ENCODE data around the gene SRRM5. TPM values are rescaled to one million over a fixed set of nuclear protein-coding genes. Genes with fewer than 3 reads are reported as not detected.

The SRRM5 gene
- total RNA-seq, 1 experiment from 2014 or later: 0.70 TPM

DNA sequence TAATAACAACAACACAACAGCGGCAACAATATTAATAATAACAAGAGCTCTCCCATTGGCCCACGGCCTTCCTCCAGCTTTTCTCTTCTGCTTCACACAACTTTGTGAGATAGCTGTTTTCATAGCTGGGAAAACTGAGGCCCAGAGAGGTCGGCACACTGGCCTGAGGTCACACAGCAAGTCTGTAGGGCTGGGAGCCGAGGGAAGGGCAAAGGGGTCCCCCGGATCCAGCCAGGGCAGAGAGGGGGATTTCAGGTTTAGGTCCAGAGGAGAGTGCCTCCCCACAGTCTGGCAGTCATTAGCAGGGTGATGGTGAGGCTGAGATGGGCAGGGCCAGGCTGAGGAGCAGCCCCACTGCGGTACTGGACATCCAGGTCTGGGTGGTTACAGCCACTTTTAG lies 36.7 kb downstream of the SRRM5 start:
- Histone ChIP-seq H3K23ac (ENCODE audit: insufficient read length, low read depth, low read length) (no peak overlapping the region), H2AK5ac (ENCODE audit: insufficient read length, low read length) (no peak overlapping the region), H3K79me2 (ENCODE audit: insufficient read depth, low read length) (no peaks in the 10 kb centered on the region), H4K8ac (replicated peaks; ENCODE audit: insufficient read length, low read depth, low read length) (no peak overlapping the region), H3K4me1 (ENCODE audit: insufficient read depth, low read length) (no peaks in the 10 kb centered on the region), H3K9ac (ENCODE audit: extremely low read depth, insufficient read length, low read length) (no peak overlapping the region), H2AFZ (ENCODE audit: low read length) (no peak overlapping the region), H3T11ph (ENCODE audit: low read length) (no peak overlapping the region), H3K4me2 (ENCODE audit: insufficient read depth, insufficient read length, low read length) (no peak overlapping the region), H3K14ac (ENCODE audit: insufficient read depth, low read length) (no peak overlapping the region), H4K91ac (ENCODE audit: insufficient read length, low read depth, low read length) (no peak overlapping the region), H3K4ac (ENCODE audit: low read depth, low read length) (no peak overlapping the region), H3K9me3 (ENCODE audit: control insufficient read depth, low read depth, low read length) (no peaks in the 10 kb centered on the region), H3K56ac (ENCODE audit: insufficient read length, low read depth, low read length) (no peak overlapping the region), H3K27ac (ENCODE audit: insufficient read length, low read depth, low read length) (no peak overlapping the region), H2BK12ac (ENCODE audit: insufficient read length, low read depth, low read length) (no peak overlapping the region), H3K27me3 (ENCODE audit: insufficient read depth, low read length) (no peaks in the 10 kb centered on the region), H2BK5ac (ENCODE audit: insufficient read length, low read length) (no peak overlapping the region), H3K79me1 (ENCODE audit: insufficient read depth, low read depth, low read length, poor library complexity, severe bottlenecking) (no peaks in the 10 kb centered on the region), H3K18ac (ENCODE audit: insufficient read length, low read depth, low read length) (no peak overlapping the region), H4K5ac (ENCODE audit: insufficient read length, low read depth, low read length) (no peak overlapping the region), H2BK15ac (ENCODE audit: low read depth, low read length) (no peak overlapping the region), H4K20me1 (ENCODE audit: control insufficient read depth, insufficient read depth, insufficient read length) (no peaks in the 10 kb centered on the region), H2BK120ac (ENCODE audit: low read depth, low read length, poor library complexity, severe bottlenecking) (no peak overlapping the region), H2BK20ac (ENCODE audit: low read depth, low read length, poor library complexity, severe bottlenecking) (no peak overlapping the region), H3K23me2 (ENCODE audit: insufficient read length, low read depth, low read length, poor library complexity, severe bottlenecking) (no peaks in the 10 kb centered on the region)
- no peak overlapping the region for H3K4me3 Mint-ChIP-seq
- peaks cover 37 to 49% (median 41%) of the 10 kb centered on the region in 3 experiments for H3K36me3 Mint-ChIP-seq (ENCODE audit: insufficient read depth in 1 of 3, low read depth in 3 of 3)
- peaks cover 12% of the 10 kb centered on the region for H3K27me3 Mint-ChIP-seq (ENCODE audit: low read depth)
- peaks cover 2 to 3% of the 10 kb centered on the region in 2 experiments; a peak in 2 of 4 replicates for H3K4me1 Mint-ChIP-seq
- H3K9me3 Mint-ChIP-seq: peaks cover 13 to 24% of the 10 kb centered on the region in 2 experiments
- no peak overlapping the region for H3K27ac Mint-ChIP-seq
- TF ChIP-seq, protein P1, sequence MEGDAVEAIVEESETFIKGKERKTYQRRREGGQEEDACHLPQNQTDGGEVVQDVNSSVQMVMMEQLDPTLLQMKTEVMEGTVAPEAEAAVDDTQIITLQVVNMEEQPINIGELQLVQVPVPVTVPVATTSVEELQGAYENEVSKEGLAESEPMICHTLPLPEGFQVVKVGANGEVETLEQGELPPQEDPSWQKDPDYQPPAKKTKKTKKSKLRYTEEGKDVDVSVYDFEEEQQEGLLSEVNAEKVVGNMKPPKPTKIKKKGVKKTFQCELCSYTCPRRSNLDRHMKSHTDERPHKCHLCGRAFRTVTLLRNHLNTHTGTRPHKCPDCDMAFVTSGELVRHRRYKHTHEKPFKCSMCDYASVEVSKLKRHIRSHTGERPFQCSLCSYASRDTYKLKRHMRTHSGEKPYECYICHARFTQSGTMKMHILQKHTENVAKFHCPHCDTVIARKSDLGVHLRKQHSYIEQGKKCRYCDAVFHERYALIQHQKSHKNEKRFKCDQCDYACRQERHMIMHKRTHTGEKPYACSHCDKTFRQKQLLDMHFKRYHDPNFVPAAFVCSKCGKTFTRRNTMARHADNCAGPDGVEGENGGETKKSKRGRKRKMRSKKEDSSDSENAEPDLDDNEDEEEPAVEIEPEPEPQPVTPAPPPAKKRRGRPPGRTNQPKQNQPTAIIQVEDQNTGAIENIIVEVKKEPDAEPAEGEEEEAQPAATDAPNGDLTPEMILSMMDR (conservative IDR thresholded peaks at IDR 0.05): no peak
- DNase-seq: no peak
- WGBS (ENCODE audit: extremely low coverage, insufficient read length, low lambda C conversion rate): no CpG with 5 or more reads among the region's 6 CpGs
